Body of pancreas (tissue), 4 donors: ENCODE data around the gene ARPIN. TPM values are rescaled to one million over a fixed set of nuclear protein-coding genes. Genes with fewer than 3 reads are reported as not detected.

Experiments
- ATAC-seq: fragments of 150-250 bp; one replicate; pipeline ENCODE4 v1.9.1; 2016
- DNase-seq, 4 donors: peaks; one replicate each; pipeline ENCODE4 v3.0.0-alpha.2; 2019
- H3K27ac ChIP-seq, 4 donors: fragments of 200-600 bp; sonication (generic); 1 replicate in 3 of 4; 2 replicates in 1 of 4; pipeline versions ENCODE4 v1.5.1 to v1.6.1; 2016 to 2019; ENCODE audit warnings: mild to moderate bottlenecking in 1 of 4, mixed read lengths in 1 of 4, moderate library complexity in 1 of 4
- H3K27me3 ChIP-seq, 2 donors: fragments of 200-600 bp; sonication (generic); one replicate each; pipeline ENCODE4 v1.6.0; 2016; ENCODE audit warnings: mild to moderate bottlenecking in 1 of 2
- H3K36me3 ChIP-seq, 2 donors: fragments of 200-600 bp; sonication (generic); replicated peaks in 1 of 2; 2 replicates each; pipeline ENCODE4 v1.5.1; 2016; ENCODE audit warnings: low read depth in 2 of 2; ENCODE audit not compliant: insufficient read depth in 1 of 2
- H3K4me1 ChIP-seq: fragments of 200-600 bp; sonication (generic); one replicate; pipeline ENCODE4 v1.6.0; 2016
- H3K4me3 ChIP-seq, 2 donors: fragments of 200-600 bp; sonication (generic); 1 replicate in 1 of 2; 2 replicates in 1 of 2; pipeline ENCODE4 v1.5.1; 2016 to 2019
- H3K9me3 ChIP-seq, 3 donors: fragments of 200-600 bp; sonication (generic); 1 replicate in 2 of 3; 2 replicates in 1 of 3; pipeline ENCODE4 v1.5.1; 2016
- CTCF ChIP-seq, 7 experiments: fragments of 450-650 bp in 4 of 7; fragments of 200-600 bp in 3 of 7; sonication (generic) in 3 of 7; IDR thresholded peaks; one replicate each; pipeline ENCODE4 v1.5.1; 2016 to 2019; ENCODE audit warnings: antibody characterized with exemption in 7 of 7
- POLR2A ChIP-seq, 3 donors: fragments of 450-650 bp; IDR thresholded peaks; one replicate each; pipeline ENCODE4 v1.6.1; 2016; ENCODE audit warnings: antibody characterized with exemption in 3 of 3, mild to moderate bottlenecking in 2 of 3
- WGBS, 2 donors: methylation state at CpG; one replicate each; pipeline ENCODE4 v1.1.5; 2017; 5-methylcytosine and 5-hydroxymethylcytosine counted together
- intact Hi-C: fragments of 100-400 bp; cut with DNase I; formaldehyde crosslinking; loops from one replicate; pipeline ENCODE4 v1.15.1; 2023
- total RNA-seq, 2 donors: library from RNA; depleted of rRNA; stranded (reverse); fragments of >200 nt; gene quantifications; one replicate each; pipeline ENCODE4 v1.1.0, GENCODE V29; 2016

The ARPIN gene
- total RNA-seq, 2 donors from 2014 or later, result 23.1 to 40.5 TPM

- TF ChIP-seq POLR2A (IDR thresholded peaks at IDR 0.05) (no peak), CTCF (IDR thresholded peaks at IDR 0.05) (no peak)
- Histone ChIP-seq H3K27ac (no peak overlapping the region), H3K9me3 (no peaks in the 10 kb centered on the region), H3K4me1 (no peaks in the 10 kb centered on the region), H3K4me3 (no peak overlapping the region), H3K27me3 (no peaks in the 10 kb centered on the region), H3K36me3 (peaks cover 0 to 13% of the 10 kb centered on the region in 2 donors)
- 60 to 62% methylated on average over 6 of the region's 6 CpGs for WGBS, 2 donors
- DNase-seq, result no peak
- no peak for ATAC-seq
- intact Hi-C loops, result loop anchor here (5.0 to 10.0 kb wide), 2 partner anchors 74 to 181 kb away; no protein-coding TSS in a partner anchor
Measured at GRCh38 chr15:89900849-89901248, 11.9 kb downstream of the ARPIN start.

GRCh38 chr15:89899951-89900567 is 12.7 kb downstream of the ARPIN start:
- intact Hi-C loops, result loop anchor here (5.0 to 10.0 kb wide), 2 partner anchors 75 to 182 kb away; no protein-coding TSS in a partner anchor
- ATAC-seq (no peak), DNase-seq (no peak)
- Histone ChIP-seq H3K9me3 (no peaks in the 10 kb centered on the region), H3K4me1 (no peaks in the 10 kb centered on the region), H3K36me3 (peaks cover 0 to 13% of the 10 kb centered on the region in 2 donors), H3K4me3 (no peak overlapping the region), H3K27ac (no peak overlapping the region), H3K27me3 (no peaks in the 10 kb centered on the region)
- WGBS, 2 donors, result 85 to 91% methylated on average over 3 of the region's 3 CpGs
- TF ChIP-seq POLR2A (IDR thresholded peaks at IDR 0.05) (no peak), CTCF (IDR thresholded peaks at IDR 0.05) (no peak)

- Histone ChIP-seq H3K36me3 (peaks cover 0 to 13% of the 10 kb centered on the region in 2 donors), H3K27ac (no peak overlapping the region), H3K4me3 (no peak overlapping the region), H3K4me1 (no peaks in the 10 kb centered on the region), H3K27me3 (no peaks in the 10 kb centered on the region), H3K9me3 (no peaks in the 10 kb centered on the region)
- 68 to 80% methylated on average over 11 to 12 of the region's 12 CpGs for WGBS, 2 donors
- intact Hi-C loops, result no loop called here
- DNase-seq, result no peak
- ATAC-seq, result no peak
- TF ChIP-seq CTCF (IDR thresholded peaks at IDR 0.05) (no peak), POLR2A (IDR thresholded peaks at IDR 0.05) (no peak)
Measured at GRCh38 chr15:89899295-89899945, 13.3 kb downstream of the ARPIN start.

DNA sequence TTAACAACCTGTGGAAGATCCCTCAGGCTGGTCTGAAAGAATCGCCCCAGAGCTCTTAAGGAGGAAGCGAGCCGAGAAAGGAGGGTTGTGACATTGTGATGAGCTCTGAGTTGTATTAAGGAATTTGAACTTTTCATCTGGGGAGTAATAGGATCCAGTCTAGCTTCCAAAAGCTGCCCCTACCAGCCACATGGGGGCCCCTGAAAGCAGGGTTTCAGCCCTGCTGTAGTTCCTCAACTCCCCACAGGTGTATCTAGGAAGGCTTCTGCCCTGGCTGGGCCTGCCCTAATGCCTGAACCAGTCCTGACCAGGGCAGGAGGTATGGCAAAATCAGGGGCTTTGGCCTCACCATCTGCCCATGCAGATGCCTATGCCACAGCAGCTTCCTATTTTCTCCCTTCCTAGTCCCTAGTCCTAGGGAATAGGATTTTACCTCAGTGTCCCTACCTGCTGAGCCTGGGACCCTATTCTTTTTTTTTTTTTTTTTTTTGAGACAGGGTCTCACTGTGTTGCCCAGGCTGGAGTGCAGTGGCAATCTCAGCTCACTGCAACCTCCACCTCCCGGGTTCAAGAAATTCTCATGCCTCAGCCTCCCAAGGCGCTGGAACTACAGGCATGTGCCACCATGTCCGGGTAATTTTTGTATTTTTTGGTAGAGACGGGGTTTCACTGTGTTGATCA is 14.0 kb downstream of the ARPIN start:
- 79 to 91% methylated on average over 7 of the region's 7 CpGs for WGBS, 2 donors
- peak overlapping the region in 1 of 4 donors; percentile 28 for H3K27ac ChIP-seq
- H3K4me3 ChIP-seq, result no peak overlapping the region
- intact Hi-C loops, result no loop called here
- H3K36me3 ChIP-seq, result peaks cover 0 to 8% of the 10 kb centered on the region in 2 donors
- DNase-seq (peak; percentile 57 to 71 (median 66)), ATAC-seq (peak; percentile 45)
- H3K4me1 ChIP-seq, result no peaks in the 10 kb centered on the region
- TF ChIP-seq POLR2A (IDR thresholded peaks at IDR 0.05), result no peak
- peak; percentile 14 to 92 (median 76) for TF ChIP-seq CTCF (IDR thresholded peaks at IDR 0.05)
- no peaks in the 10 kb centered on the region for H3K27me3 ChIP-seq
- no peaks in the 10 kb centered on the region for H3K9me3 ChIP-seq
